GDM1 (cell line): ENCODE data around the gene SNORC.
"Not testable (repeated sequence)": the region's sequence is repeated elsewhere in the genome, so short reads cannot be mapped to it uniquely, and the experiment has no call there.

Experiments used
- DNase-seq: peaks from one replicate; lab custom pipeline; 2025; lab: John Stamatoyannopoulos, UW

The SNORC gene

DNA sequence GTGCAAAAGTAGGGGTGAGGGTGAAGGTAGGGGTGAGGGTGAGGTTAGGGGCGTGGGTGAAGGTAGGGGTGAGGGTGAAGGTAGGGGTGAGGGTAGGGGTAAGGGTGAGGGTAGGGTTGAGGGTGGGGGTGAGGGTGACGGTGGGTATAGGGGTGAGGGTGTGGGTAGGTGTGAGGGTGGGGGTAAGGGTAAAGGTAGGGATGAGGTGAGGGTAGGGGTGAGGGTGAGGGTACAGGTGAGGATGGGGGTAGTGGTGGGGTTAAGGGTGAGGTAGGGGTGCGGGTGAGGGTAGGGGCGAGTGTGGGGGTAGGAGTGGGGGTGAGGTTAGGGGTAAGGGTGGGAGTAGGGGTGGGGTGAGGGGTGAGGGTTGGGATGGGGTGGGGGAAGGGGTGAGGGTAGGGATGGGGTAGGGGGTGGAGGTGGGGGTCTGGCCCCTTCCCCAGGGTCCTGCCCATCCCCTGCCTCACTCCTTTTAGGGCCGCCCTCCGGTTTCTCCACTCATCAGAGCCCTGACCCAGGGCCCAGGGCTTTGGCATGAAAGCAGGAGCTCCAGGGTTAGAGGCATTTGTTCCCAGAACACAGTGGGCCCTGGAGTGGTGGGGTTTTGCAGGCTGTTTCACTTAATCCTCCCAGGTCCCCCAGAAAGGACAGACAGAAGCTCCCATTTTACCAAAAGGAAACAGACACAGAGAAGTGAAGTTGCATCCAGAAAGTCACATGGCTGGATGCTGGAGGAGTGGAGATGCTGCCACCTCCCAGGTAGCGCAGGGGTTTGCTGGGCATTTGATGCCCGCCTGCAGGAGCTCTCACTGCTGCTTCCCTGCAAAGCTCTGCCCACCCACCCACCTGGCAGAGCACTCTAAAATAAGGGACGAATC, 26.9 kb downstream of the SNORC start:
- DNase-seq, result no peak

DNA sequence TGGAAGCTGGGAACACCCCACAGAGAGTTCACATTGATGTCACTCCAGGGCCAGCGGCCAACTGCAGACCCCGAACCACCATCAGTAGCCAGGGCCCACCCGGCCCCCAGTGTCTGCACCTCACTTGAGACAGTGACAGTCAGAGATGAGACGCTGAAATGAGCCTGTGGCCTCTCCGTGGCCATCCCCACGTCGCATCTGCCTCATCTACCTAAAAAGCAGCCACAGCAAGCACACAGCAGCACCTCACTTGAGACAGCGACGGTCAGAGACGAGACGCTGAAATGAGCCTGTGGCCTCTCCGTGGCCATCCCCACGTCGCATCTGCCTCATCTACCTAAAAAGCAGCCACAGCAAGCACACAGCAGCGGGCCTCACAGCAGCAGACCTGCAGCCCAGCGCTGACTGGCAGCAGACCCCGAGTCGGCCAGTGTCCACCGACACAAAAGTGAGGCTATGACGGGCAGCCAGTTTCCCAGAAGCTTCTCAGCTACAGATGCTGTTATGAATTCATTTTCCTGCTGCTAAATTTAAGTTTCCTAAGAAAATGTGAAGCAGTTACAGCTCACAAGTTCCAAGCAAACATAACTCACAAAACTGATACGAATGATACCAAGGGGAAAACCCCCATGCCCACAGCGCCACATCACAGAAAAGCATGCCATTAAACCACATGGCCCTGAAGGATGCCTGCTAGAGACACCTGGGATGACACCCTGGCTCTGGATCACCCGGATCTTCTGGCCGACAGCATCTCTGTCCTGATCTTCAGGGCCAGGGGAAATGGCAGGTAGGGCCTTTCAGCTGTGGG, 27.7 kb downstream of the SNORC start:
- DNase-seq, result no peak

DNA sequence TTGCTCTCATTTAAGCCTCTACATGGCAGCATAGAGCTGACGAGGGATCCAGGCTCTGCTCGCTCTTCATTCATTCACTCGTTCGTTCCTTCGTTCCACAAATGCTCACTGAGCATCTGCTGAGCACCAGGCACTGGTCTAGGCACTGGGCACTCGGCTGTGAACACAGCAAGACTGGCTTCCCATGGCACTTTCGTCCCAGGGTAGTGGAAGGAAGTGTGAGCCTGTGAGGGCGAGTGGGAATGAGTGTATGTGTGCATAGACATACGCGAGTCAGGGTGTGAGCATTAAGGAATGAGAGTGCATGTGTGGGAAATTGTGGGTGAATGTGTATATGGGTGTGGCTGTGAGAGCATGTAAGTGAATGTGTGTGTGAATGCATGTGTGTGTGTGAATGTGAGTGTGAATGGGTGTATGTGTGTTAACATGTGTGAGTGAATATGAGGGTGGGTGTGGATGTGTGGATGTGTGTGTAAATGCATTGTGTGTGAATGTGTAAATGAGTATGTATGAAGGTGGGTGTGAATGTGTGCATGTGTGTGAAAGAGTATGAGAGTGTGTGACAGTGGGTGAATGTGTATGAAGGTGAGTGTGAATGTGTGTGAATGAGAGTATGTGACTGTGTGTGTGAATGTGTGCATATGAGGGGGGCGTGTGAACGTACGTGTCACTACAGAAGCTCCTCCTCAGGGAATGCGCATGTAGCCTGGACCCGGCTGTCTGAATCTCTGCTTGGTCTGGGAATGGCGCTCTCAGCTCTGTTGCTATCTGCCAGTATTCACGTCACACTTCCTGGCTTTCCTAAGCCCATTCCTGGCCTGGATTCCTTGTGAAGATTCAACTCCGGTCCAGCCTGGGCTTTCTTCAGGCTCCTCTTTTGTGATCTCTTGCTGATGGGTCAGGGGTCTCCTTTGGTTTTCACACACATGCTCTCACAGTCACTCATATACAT, 28.8 kb downstream of the SNORC start:
- no peak for DNase-seq

DNA sequence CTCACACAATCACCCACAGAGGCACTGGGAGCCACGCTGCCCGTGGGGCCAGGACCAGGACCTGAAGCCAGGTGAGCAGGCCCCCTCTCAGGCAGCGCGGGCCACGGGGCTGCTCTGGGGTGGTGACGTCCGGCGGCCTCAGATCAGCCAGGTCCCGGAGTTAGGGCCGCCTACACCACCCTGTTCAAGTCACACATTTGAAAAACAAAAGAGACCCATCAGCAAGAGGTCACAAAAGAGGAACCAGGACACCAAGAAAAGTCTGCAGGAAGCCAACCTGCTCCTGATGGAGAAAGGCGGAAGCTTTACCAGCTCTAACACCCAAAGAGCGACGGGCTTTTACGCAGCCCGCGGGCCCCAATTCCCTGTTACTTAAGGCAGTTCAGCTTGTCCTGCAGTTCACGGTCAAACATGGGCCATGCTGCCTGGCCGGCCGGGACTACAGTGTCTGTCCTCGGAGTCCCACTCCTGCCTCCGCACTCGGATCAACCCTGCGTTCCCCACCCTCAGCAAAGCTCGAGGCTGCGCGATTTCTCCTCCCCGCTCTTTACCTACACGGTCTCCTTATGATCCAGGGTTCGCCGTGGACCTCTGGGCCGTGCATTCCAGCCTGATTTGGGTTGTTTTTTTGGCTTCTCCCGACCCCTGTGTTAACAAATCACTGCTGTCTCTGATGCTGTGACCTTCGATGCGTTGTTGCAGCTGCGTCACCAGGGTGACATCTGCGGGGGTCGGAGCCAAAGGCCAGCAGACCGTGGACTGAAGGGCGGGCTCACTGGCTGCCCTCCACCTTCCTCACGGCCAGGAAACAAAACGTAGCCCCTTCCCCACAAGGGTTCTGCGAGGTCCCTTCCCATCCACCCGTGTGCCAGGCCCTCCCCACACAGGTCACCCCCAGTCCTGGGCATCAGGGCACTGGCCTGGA, 31.0 kb downstream of the SNORC start:
- DNase-seq, result no peak

DNA sequence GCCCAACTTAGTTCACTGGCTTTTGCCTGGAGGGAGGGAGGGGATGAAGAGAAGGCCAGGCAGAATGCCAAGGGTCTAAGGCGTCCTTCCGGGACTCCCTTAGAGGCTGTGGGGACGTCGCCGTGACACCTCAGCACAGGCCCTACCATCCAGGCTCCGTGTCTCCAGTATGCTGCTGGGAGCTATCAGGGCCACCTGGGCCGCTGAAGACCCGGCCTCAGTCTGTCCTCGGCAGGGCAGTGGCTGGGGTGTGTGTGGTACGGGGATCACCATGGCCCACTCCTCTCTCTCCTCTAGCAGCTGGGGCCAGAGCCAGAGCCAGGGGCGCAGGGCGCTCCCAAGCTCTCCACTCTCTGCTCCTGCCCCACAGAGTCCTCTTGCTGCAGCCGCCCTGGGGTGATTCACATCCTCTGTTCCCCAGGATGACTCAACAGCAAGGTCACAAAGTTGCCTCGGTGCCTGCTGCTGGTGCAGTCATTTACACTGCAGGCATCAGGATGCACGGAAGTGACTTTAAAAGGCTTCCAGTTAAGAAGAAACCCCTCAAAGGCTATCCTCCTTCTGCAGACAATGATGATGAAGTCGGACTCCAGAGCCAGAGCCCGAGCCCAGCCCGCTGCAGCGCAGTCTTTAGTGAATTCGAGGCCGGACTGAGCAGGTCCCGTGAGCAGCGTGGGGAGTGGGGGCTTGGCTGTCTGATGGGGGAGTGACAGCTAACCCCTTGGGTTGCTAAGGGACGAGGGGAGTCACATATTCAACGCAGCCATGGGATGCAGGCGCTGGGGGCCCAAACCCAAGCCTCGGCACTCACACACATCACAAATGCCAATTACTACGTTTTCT, 31.9 kb downstream of the SNORC start:
- DNase-seq, result peak; percentile 62

DNA sequence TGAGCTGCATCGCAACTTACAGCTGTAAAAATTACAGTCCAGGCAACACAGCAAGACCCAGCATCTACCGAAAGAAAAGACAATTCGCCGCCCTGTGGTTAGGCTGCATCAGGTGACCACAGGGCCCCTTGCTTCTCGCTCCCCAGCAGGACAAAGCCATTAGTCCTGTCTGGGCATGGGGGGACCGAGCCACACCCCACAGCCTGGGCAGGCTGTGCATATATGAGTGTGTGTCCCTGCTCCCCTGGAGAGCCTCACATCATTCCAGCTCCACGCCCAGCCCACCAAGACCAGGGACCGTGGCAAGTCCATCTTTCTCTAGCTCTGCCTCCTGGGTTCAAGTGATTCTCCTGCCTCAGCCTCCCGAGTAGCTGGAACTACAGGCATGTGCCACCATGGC, 33.9 kb downstream of the SNORC start:
- no peak for DNase-seq

DNA sequence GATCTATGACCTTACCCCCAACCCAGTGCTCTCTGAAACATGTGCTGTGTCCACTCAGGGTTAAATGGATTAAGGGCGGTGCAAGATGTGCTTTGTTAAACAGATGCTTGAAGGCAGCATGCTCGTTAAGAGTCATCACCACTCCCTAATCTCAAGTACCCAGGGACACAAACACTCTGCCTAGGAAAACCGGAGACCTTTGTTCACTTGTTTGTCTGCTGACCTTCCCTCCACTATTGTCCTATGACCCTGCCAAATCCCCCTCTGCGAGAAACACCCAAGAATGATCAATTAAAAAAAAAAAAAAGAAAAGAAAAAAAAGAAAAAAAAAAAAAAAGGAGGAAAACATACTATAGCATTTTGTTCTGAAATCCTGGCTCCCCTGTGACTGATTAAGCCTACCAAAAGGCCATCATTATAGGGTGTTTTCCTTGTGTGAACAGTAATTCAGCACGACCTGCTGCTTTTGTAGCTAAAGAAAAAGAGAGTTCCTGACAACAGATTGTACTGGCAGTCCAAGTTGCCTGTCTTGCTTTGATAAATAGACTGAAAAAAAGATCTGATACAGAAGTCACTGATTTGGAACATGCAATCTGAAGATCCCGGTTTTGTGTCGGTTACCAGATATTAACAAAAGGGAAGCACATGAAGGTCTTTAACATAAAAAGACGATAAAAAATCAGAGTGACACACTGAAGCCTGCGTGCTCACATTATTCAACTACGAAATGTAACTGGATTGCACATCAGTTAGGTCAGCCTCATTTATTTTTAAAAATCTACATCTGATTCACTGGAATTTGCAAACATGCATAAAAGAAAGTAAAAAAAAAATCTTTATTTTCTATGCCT, 37.0 kb downstream of the SNORC start:
- DNase-seq, result not testable (repeated sequence)

DNA sequence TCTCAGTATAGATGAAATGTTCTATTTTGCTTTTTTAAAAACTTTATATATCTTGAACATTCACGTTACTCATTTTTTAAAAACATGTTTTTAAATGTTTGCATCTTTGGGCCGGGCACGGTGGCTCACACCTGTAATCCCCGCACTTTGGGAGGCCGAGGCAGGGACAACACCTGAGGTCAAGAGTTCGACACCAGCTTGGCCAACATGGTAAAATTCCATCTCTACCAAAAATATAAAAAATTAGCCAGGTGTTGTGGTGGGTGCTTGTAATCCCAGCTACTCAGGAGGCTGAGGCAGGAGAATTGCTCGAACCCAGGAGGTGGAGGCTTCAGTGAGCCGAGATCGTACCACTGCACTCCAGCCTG, 37.6 kb downstream of the SNORC start:
- not testable (repeated sequence) for DNase-seq

DNA sequence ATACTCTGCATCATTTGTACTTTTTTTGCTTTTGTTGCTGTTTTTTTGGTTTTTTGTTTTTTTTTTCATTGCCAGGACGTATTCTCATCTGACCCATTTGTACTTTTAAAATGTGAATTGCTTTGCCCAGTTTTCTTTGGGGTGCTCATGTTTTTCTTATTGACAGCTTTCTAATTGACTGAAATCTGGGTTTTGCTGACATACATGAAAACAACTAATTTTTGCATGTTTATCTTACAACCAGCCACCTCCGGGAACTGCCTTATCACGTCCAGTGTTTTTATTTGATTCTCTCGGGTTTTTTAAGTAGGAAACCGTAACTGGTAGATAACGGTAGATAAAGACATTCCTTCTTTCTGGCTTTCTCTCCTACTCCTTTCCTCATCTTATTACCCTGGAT, 38.6 kb downstream of the SNORC start:
- no peak for DNase-seq

DNA sequence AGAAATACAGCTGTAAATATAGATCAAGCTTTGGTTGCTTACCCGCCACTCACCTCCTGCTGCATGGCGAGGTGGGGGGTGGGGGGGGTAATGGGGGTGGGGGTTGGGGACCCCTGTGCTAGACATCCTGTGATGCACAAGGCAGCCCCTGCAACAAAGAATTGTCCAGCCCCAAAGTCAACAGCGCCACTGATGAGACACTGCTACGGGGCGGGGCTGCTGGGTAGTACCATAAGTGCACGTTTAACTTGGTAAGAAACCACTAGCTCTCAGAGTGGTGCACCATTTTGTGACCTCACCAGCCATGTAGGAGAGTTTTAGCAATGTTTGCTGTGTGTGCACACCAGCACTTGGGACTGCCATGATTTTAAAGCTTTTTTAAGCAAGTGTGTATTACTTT, 40.3 kb downstream of the SNORC start:
- no peak for DNase-seq

DNA sequence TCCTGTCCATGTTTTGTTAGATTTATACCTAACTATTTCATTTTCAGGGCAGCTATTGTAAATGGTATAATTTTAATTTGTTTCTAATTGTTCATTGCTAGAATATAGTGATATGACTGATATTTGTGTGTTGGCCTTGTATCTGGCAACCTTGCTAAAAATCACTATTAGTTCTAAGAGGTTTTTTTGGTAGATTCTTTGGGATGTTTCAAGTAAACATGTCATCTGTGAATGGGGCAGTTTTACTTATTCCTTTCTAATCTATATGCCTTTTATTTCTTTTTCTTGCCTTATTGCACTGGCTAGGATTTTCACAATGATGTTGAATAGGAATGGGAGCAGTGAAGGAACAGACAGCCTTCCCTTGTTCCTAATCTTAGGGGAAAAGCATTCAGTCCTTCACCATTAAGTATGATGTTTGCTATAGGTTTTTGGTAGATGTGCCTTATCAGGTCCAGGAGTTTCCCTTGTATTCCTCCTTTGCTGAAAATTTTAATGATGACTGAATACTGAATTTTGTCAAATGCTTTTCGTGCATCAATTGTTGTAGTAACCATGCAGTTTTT, 41.7 kb downstream of the SNORC start:
- DNase-seq, result no peak

DNA sequence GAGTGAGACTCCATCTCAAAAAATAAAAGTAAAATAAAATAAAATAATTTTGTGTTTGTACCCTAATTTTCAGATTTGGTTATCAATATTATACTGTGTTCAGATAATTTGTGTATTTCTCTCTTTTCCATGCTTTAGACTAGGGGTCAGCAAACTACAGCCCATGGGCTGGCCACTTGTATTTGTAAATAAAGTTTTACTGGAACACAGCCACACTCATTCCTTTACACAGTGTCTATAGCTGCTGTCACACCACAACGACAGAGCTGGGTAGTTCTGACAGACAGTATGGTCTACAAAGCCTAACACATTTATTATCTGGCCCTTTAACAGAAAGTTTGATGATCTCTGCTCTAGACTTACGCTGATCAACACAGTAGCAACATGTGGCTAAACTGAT, 43.8 kb downstream of the SNORC start:
- no peak for DNase-seq

DNA sequence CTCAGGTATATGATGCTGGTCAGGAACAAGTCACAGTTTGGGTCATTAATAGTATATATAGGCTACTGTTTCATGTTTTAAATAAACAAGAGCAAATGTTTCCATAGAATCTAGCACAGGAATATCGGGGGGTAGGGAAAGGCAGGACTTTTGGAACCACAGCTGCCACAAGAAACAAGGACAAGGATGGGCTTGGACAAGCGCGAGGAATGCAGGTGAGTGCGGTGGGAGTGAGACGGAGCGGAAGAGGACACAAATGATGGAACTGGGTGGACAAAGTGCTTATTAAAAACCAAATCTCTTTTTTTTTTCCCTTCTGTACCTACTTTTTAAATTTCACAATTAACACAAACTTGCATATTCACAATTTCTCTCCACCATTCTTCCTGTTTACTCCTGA, 49.1 kb downstream of the SNORC start:
- no peak for DNase-seq

DNA sequence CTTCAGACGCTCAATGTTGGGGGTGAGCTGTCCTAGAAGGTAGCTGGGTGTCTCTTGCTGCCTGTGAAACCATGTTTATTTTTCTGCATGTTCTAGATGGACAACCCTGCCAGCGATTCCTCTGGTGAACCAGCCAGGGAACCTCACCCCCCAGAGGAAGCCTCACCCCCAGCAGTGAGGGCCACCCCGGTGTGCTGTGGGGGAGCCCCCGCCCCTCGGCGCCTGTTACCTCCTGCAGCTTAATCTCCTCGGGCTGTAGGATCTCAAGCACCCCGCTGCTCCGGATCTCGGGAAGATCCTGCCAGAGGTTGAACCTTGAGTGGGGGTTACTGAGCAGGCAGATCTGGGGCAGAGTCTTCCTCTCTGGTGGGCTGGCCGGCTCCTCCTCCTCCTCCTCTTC, 50.0 kb downstream of the SNORC start:
- DNase-seq, result no peak

DNA sequence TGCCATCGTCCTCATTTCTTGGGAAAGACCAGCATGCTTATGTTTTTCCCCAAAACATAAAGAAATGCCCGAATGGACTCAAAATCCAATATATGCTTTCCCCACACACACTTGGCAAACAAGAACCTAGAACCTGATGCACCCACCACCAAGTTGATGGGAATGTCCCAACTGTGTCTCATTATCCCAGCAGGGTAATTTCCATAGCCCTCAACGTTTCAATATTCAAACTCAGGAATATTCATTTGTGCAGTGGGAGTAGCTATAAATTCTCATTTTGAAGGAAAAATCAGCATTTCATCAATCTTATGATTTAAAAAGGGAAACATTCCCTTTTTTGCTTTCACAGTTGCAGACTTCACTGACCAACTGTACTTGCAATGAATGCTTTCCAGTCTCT, 50.7 kb downstream of the SNORC start:
- no peak for DNase-seq

DNA sequence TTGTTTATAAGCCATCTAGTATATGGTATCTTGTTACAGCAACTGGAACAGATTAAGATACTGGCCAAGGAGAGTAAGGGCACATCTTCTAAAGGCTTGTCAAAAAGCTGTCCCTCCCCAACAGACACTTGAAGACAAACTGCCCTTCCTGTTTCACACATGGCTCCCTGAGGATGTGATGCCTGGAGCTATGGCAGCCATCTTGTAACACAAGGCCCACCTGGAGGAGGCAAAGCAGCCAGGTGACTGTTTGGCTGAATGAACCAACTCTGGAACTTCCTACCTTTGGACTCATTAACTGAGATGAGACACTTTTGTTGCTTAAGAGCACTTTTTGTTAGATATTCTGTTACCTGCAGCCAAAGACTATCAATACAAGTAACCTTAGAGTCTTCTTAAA, 54.4 kb downstream of the SNORC start:
- no peak for DNase-seq

DNA sequence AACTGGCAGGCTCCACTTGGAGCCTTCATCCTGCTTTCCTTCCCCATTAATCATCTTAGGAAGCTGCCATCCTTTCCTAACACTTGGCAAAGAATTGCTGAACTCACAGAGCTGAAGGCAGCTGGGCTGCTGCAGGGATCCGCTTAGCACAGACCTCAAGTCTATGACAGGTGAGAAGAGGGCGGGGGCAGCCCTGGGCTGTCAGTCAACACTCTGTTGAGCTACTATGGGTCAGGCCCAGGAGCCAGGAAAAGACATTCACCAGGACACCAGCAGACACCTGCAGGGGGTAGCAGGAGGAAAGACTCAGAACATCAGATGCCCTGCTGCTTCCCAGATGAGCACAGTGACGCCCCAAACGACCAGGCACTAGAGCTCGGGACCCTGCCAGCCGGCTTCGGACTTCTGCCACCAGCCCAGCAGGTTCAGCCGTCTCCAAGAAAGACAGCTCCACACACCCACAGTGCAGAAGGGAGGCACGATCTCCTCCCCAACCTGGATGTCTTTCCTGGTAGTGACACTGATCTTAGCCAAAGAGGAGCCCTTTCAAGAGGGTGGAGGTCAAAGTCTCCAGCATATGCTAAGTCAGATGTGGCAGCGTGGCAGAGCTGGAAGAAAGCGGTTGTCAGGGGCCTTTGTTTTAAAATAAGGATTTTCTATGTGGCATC, 55.2 kb downstream of the SNORC start:
- no peak for DNase-seq

DNA sequence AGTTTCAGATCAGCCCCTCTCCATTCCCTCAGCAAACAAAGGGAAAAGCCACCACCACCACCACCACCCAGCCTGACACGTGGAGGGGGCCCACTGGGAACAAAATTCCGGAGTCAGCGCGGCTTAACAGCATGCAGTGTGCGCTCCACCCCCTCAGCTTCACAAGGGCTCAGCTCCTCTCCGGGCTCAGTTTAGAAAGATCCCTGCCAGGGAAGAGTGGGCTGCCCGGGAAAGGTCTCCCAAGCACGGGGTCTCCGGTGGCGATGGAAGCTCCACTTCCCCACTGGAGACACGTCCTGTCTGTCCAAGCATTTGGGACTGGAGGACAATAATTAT, 55.7 kb downstream of the SNORC start:
- DNase-seq, result no peak
